NCI-H460 (cell line): ENCODE measurements around the gene LRRC27. TPM values are rescaled to one million over a fixed set of nuclear protein-coding genes. Genes with fewer than 3 reads are reported as not detected.
"Not testable (repeated sequence)": the region's sequence is repeated elsewhere in the genome, so short reads cannot be mapped to it uniquely, and the experiment has no call there.

Experiments used
- DNase-seq: peaks from one replicate; pipeline ENCODE4 v3.0.0-alpha.2; 2016; ENCODE audit warnings: low read depth; ENCODE audit errors: extremely low read depth
- polyA plus RNA-seq: library from polyadenylated mRNA; depleted of rRNA; stranded (reverse); fragments of >200 nt; gene quantifications from 2 replicates; pipeline ENCODE4 v1.2.3, GENCODE V29; 2014; cell fraction: nucleus; rRNA removed
- total RNA-seq: library from RNA; depleted of rRNA; stranded (reverse); fragments of >200 nt; shearing (Covaris generic); gene quantifications from 2 replicates; pipeline ENCODE4 v1.2.3, GENCODE V29; 2014; rRNA removed

The LRRC27 gene
- 7.5 and 7.8 TPM in 2 replicates for total RNA-seq
- polyA plus RNA-seq: 8.8 and 22.4 TPM in 2 replicates

DNA sequence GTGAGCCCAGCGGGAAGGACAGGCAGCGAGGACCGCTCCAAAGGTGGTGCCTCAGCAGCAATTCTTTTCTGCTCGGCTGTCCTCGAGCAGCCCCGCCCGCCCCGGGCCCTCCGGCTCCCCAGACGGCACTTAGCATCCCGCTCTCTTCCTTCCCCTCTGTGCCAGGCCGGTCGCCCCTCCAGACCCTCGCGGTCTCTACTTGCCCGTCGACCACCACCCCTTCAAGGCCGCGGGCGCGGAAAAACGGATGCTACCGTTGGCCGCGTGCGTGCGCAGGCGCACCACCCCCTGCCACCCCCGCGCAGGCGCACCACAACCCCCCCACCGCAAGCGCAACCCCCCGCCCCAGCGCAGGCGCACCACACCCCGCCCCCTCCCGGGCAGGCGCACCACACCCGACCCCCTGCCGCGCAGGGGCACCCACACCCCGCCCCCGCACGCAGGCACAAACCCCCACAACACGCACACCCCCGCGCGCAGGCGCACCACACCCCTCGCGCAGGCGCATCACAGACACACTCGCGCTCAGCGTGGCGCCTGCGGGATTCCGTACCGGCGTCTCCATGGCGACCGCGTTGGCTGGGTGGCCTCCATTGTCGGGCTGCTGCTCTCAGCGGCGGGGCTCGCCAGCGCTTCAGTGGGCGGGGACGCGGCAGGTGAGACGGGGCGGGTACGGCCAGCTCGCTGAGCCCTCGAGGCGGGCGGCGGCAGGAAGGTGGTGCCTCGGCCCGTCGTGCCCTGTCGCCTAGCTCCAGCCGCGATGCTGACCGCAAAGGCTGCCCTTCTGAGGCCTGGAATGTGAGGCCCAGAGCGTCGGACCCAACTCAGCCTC lies at the start of gene LRRC27:
TSS of gene LRRC27 (plus strand) at position 593 of the 832 bp plus-strand sequence. CDS start 1,332 bp downstream, outside the sequence.
- peak; percentile 97 for DNase-seq

DNA sequence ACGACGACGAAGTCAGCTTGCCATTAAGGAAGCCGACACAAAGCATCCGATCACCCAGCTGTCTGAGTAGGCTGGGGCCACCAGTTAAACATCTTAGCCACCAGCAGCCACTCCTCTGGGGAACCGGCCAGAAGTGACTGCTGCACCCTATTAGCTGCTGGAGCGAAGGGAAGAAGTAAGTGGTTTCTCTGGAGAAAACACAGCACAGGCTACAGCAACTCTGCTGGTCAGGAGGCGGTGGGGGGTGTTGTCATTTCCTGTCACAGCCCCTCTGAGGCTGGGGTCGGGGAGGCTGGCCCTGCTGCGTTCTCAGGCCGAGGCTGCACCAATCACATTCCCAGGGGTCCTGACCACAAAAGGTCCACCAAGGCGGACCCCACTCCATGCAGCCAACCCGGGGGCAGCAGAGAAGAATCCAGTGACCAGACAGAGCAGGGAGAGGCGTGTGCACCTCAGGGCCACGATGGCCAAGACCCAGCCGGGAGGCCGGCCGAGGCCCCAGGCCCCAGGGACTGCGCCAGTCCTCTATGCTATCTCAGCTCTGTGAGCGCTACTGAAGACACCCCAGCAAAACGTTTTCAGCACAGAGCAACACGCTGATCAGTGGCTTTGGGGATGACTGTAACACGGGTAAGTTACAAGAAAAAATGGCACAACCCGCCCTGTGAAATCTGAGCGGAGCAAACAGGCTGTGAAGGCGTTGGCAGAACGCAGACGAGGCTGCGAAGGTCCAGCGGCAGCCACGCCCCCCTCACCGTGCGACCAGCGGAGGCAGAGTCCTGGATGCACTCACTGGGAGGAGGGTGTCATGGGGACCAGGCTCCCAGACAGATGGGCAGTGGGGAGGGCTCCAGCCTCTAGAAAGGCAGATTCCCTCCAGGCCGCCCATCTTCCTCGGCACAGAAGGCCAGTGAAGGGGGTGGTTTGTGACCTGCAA lies 49.1 kb upstream of the LRRC27 start:
- no peak for DNase-seq

DNA sequence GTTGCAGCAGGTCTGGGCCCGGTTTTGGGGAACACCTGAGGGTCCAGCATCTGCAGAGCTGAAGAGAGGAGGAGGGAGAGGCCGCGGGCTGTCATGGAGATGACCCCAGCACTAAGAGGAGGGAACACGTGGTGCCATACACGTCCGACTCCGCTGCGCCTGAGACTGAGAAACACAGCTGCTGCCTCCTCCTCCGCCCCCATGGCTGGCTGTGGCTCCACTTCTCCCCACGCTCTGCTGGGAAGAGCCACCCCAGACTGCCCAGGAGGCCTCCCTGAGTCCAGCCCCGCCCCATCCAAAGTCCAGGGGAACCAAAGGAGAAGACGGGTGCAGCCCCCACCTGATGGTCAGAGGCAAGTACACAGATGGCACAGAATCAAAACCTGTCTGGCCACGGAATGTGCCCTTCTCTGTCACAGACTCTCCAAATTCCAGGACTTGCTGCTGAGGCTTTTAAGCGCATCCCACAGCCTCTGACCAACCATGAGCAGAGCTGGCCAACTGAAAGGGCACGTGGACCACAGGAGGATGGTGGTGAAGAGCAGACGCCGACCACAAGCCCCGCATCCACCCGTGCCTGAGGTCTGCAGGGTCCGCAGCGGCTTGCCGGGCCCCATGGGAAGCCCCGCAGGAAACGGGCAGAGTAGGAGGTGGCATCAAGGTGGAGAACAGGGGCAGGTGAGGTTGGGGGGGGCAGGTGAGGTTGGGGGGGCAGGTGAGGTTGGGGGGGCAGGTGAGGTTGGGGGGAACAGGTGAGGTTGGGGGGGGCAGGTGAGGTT lies 48.2 kb upstream of the LRRC27 start:
- DNase-seq: no peak

- DNase-seq: no peak
These were observed 42.6 kb upstream of the LRRC27 start for GRCh38 chr10:132289439-132289838.

DNA sequence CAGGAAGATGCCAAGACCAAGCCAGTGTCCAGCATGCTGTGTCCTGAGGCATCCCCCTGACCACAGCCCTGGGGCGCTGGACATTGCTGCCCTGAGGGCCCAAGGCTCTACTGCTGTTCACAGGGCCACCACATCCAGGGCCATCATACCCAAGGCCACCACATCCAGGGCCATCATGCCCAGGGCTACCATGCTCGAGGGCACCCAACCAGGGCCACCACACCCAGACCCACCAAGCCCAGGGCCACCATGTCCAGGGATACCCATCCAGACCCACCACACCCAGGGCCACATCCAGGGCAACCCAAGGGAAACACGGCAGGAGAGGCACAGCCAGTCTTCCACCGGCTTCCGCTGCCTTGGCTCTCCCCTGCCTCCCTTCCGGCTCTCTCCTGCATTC lies 41.4 kb upstream of the LRRC27 start:
- no peak for DNase-seq

DNA sequence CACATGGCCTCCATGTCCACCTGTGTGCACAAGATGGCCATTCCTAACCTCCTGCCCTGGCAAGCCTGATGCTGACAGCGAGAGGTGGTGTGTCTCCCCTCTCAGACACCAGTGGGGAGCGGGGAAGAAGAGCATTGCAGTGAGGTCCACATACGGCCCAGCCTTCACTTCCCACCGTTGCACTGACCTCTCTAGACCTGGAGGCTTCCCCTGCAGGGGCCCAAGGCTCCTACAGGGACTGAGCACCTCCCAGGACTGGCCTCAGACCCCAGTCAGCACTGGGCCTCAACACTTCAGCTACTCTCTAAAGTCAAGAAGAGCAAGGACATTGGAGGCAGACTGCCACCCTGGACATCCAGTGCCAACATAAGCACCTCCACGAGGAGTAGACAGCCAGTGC lies 40.2 kb upstream of the LRRC27 start:
- no peak for DNase-seq

GRCh38 chr10:132292287-132293200 lies 39.4 kb upstream of the LRRC27 start:
- no peak for DNase-seq

- no peak for DNase-seq
These were observed 38.7 kb upstream of the LRRC27 start for GRCh38 chr10:132293201-132293812.

DNA sequence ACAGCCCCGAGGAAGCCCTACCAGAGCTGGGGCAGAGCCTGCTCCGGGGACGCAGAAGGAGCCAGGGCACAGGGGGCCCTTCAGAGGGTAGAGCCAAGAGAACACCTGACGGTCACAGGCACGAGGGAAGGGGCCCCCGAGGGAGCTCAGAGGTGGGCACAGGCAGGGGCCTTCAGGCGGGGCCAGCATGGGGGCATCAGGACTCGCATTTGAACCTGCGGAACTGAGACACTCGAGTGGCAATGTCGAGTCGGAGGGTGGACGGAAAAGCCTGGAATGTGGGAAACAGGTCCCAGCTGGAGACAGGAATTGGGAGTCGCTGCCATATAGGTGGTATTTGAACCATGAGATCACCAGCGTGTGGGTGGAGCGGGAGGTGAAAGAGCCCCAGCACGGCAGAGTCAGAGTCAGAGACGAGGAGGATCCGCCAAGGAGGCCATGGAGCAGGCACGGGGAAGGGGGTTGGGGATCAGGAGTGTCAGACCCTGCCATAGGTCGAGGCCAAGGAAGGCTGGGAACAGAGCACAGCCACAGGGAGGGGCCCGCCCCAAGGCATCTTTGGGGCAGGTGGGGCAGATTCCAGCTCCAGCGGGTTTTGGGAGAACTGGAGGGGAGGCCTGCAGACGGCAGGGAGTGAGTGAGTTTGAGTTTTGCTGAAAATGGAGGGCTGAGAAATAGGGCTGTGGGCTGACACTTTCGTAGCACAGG lies 38.0 kb upstream of the LRRC27 start:
- DNase-seq: no peak

GRCh38 chr10:132294561-132295318 lies 37.3 kb upstream of the LRRC27 start:
- no peak for DNase-seq

GRCh38 chr10:132295481-132295880 lies 36.5 kb upstream of the LRRC27 start:
- DNase-seq: not testable (repeated sequence)

GRCh38 chr10:132296666-132297443 lies 35.1 kb upstream of the LRRC27 start:
- DNase-seq: no peak

- DNase-seq: no peak
These were observed 34.5 kb upstream of the LRRC27 start for GRCh38 chr10:132297526-132297925.

- DNase-seq: no peak
These were observed 33.7 kb upstream of the LRRC27 start for GRCh38 chr10:132298038-132298881.

DNA sequence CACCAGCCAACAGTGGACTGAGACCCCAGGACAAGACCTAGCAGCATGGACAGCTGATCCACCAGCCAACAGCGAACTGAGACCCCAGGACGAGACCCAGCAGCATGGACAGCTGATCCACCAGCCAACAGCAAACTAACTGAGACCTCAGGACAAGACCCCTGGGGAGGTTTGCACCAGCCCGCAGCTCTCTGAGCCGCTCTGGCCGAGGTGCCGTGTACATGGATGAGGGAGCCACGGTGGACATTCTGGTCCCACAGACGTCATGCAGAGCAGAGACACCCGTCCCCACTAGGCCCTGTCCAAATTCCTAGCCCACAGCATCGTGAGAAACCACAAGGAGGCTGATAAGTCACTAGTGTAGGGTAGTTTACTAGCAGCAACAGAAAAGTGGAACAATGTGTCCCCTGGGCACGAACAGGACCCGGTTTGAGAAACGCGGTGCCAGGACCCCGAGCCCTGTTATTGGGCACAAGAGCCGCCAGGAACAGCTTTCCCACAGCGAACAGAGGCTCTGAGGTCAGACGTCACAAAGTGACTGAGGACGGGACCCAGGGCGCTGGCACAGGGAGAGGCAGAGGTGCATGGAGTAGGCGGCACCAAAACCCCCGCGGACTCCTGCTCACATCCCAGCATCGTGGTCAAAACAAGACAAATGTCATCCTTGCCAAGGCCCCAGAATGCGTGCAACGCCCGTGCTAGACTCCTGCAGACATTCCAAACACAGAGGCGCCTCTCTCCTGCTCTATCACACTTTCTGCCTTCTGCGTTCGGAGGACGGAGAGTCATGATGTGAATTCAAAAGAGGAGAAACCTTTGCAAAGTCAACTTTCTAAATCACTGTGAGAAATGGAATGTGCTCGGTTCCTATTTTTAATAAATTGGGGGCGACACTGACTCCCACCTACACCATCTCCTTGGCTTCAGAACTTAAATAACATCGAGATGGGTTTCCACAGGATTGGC lies 32.3 kb upstream of the LRRC27 start:
- DNase-seq: no peak
